A549 (cell line): ENCODE measurements around the gene RHNO1. TPM values are rescaled to one million over a fixed set of nuclear protein-coding genes. Genes with fewer than 3 reads are reported as not detected.

ENCODE experiments used
- ATAC-seq, 2 experiments: fragments of 200-7000 bp in 1 of 2; fragments of >200 bp in 1 of 2; cut with Nextera tagmentation in 1 of 2; cut with Tn5 transposase in 1 of 2; 3 replicates each; pipeline versions ENCODE4 v1.8.0 to v1.9.1; 2018 to 2020; ENCODE audit warnings: mild to moderate bottlenecking in 1 of 2, moderate library complexity in 1 of 2
- CTCF ChIA-PET: fragments of 300-600 bp; sonication (Branson Sonifier 250); formaldehyde crosslinking; extraction: SDS; loops from one replicate; lab custom pipeline; 2021; ENCODE audit warnings: antibody characterized with exemption, inconsistent platforms; lab: Yijun Ruan, JAX
- POLR2A ChIA-PET: fragments of 350-600 bp; formaldehyde crosslinking; extraction: SDS; loops from one replicate; lab custom pipeline; 2021; ENCODE audit warnings: antibody characterized with exemption, inconsistent platforms; lab: Yijun Ruan, JAX
- DNase-seq, 2 experiments: peaks; one replicate each; pipeline versions ENCODE4 v3.0.0 to v3.0.0-alpha.2; 2011 to 2016; ENCODE audit warnings: low read depth in 1 of 2, low spot score in 1 of 2
- FAIRE-seq: peaks from 2 replicates; lab custom pipeline; 2011; peaks lifted over from hg19 to GRCh38; lab: Jason Lieb, UNC
- H3K27ac ChIP-seq, 2 experiments: fragments of >200 bp; sonication (Bioruptor Twin); formaldehyde crosslinking; 3 replicates each; pipeline ENCODE4 v1.5.1; 2016 to 2017
- H3K4me1 ChIP-seq: fragments of >200 bp; sonication (Bioruptor Twin); formaldehyde crosslinking; 3 replicates; pipeline ENCODE4 v1.6.1; 2016
- H3K4me2 ChIP-seq: fragments of >200 bp; sonication (Bioruptor Twin); formaldehyde crosslinking; 3 replicates; pipeline ENCODE4 v1.6.1; 2016
- H3K4me3 ChIP-seq: fragments of >200 bp; sonication (Bioruptor Twin); formaldehyde crosslinking; 3 replicates; pipeline ENCODE4 v1.5.1; 2016
- H3K9me3 ChIP-seq: fragments of >200 bp; sonication (Bioruptor Twin); formaldehyde crosslinking; 3 replicates; pipeline ENCODE4 v1.6.1; 2016
- ATOH8 ChIP-seq: fragments of 250-450 bp; sonication (Bioruptor Pico); IDR thresholded peaks from 2 replicates; pipeline ENCODE4 v1.5.0; 2020; ENCODE audit warnings: low read depth, mild to moderate bottlenecking, moderate library complexity
- BHLHE40 ChIP-seq: IDR thresholded peaks from 2 replicates; pipeline ENCODE4 v1.6.1; 2012; ENCODE audit warnings: low read depth, low read length, inconsistent platforms
- CHD2 ChIP-seq: fragments of 150-350 bp; IDR thresholded peaks from 2 replicates; pipeline ENCODE4 v1.6.1; 2014; ENCODE audit warnings: low read length; ENCODE audit not compliant: partially characterized antibody
- EHF ChIP-seq: fragments of 250-450 bp; sonication (Bioruptor Pico); IDR thresholded peaks from 2 replicates; pipeline ENCODE4 v1.5.0; 2020; ENCODE audit warnings: mild to moderate bottlenecking
- ELK1 ChIP-seq: fragments of 150-350 bp; IDR thresholded peaks from 2 replicates; pipeline ENCODE4 v1.6.1; 2014; ENCODE audit warnings: low read depth, mild to moderate bottlenecking, low read length
- FOSB ChIP-seq: fragments of 250-450 bp; sonication (Bioruptor Pico); IDR thresholded peaks from 2 replicates; pipeline ENCODE4 v1.5.0; 2020; ENCODE audit warnings: mild to moderate bottlenecking, moderate library complexity
- FOSL2 ChIP-seq, 2 experiments: fragments of 450-650 bp in 1 of 2; fragments of >200 bp in 1 of 2; sonication (Bioruptor Twin) in 1 of 2; formaldehyde crosslinking; IDR thresholded peaks; 2 replicates each; pipeline versions ENCODE4 v1.5.0 to v1.6.1; 2016 to 2020; ENCODE audit warnings: mild to moderate bottlenecking in 1 of 2, moderate library complexity in 1 of 2
- HEYL ChIP-seq: fragments of 250-450 bp; sonication (Bioruptor Pico); IDR thresholded peaks from 2 replicates; pipeline ENCODE4 v1.8.0; 2021; ENCODE audit warnings: mild to moderate bottlenecking, moderate library complexity
- HMGXB4 ChIP-seq: fragments of 250-450 bp; sonication (Bioruptor Pico); IDR thresholded peaks from 2 replicates; pipeline ENCODE4 v1.5.0; 2021; ENCODE audit warnings: mild to moderate bottlenecking, moderate library complexity, borderline replicate concordance
- HOXA7 ChIP-seq: fragments of 250-450 bp; sonication (Bioruptor Pico); IDR thresholded peaks from 2 replicates; pipeline ENCODE4 v1.5.0; 2020; ENCODE audit warnings: mild to moderate bottlenecking, moderate library complexity
- JUNB ChIP-seq: fragments of >200 bp; sonication (Bioruptor Twin); formaldehyde crosslinking; IDR thresholded peaks from 2 replicates; pipeline ENCODE4 v1.6.1; 2016
- MAFK ChIP-seq: fragments of 450-650 bp; IDR thresholded peaks from 2 replicates; pipeline ENCODE4 v1.6.1; 2014; ENCODE audit not compliant: partially characterized antibody
- MYC ChIP-seq: IDR thresholded peaks from 2 replicates; pipeline ENCODE4 v1.6.1; 2012; ENCODE audit warnings: mild to moderate bottlenecking, inconsistent platforms, low read length, improper control_type of control experiment, borderline replicate concordance
- RCOR1 ChIP-seq: fragments of 150-350 bp; IDR thresholded peaks from 2 replicates; pipeline ENCODE4 v1.6.1; 2014; ENCODE audit warnings: antibody characterized with exemption, low read length, low read depth
- RFX5 ChIP-seq: fragments of 450-650 bp; IDR thresholded peaks from 2 replicates; pipeline ENCODE4 v1.7.1; 2014; ENCODE audit warnings: antibody characterized with exemption, mild to moderate bottlenecking, moderate library complexity
- RNF2 ChIP-seq: fragments of 200-600 bp; sonication (generic); IDR thresholded peaks from 2 replicates; pipeline ENCODE4 v1.6.1; 2016; ENCODE audit warnings: low read depth, mild to moderate bottlenecking, antibody characterized with exemption, moderate library complexity, borderline replicate concordance
- SMC3 ChIP-seq: fragments of >200 bp; sonication (Bioruptor Twin); formaldehyde crosslinking; IDR thresholded peaks from 3 replicates; pipeline ENCODE4 v1.6.1; 2018; ENCODE audit warnings: inconsistent platforms
- TFCP2L1 ChIP-seq: fragments of 250-450 bp; sonication (Bioruptor Pico); IDR thresholded peaks from 2 replicates; pipeline ENCODE4 v1.5.0; 2021; ENCODE audit warnings: mild to moderate bottlenecking
- WGBS: methylation state at CpG from one replicate; pipeline ENCODE4 v1.1.6; 2017; ENCODE audit errors: missing lambda C conversion rate; 5-methylcytosine and 5-hydroxymethylcytosine counted together
- polyA plus RNA-seq, 4 experiments: library from polyadenylated mRNA; depleted of rRNA in 3 of 4; stranded (reverse); fragments of >200 nt; fragmentation: RNase III in 1 of 4; extraction: RNeasy Plus Mini Kit Qiagen cat#74134 plus additional on column Dnase treatment in 1 of 4; gene quantifications; 2 replicates in 3 of 4; 3 replicates in 1 of 4; pipeline ENCODE4 v1.2.3, GENCODE V29; 2011 to 2017

RHNO1 gene
- polyA plus RNA-seq, 2 of the 4 experiments (the other 2 are of a cell fraction): 35.7 to 85.9 TPM

- no peak for FAIRE-seq
- WGBS: 82% methylated on average over 2 of the region's 2 CpGs
Observed at GRCh38 chr12:2858334-2858733, 18.7 kb upstream of the RHNO1 start.

GRCh38 chr12:2858944-2859421, 18.0 kb upstream of the RHNO1 start:
- 94% methylated on average over 12 of the region's 12 CpGs for WGBS
- CTCF ChIA-PET: interaction anchor here (2.5 kb wide), 1 partner anchor 14 kb away, joined by 13 read pairs; no protein-coding TSS in a partner anchor
- Histone ChIP-seq H3K4me2 (no peak overlapping the region), H3K9me3 (no peaks in the 10 kb centered on the region), H3K4me1 (no peaks in the 10 kb centered on the region), H3K4me3 (no peak overlapping the region), H3K27ac (no peak overlapping the region)
- ATAC-seq (no peak), DNase-seq (no peak), FAIRE-seq (no peak)
- no peak for TF ChIP-seq BHLHE40
- no peak for TF ChIP-seq HMGXB4 (CRISPR knock-in tag)
- no peak for TF ChIP-seq ATOH8 (CRISPR knock-in tag)
- TF ChIP-seq MYC: no peak
- TF ChIP-seq TFCP2L1 (CRISPR knock-in tag): no peak
- no peak for TF ChIP-seq JUNB
- no peak for TF ChIP-seq RFX5
- POLR2A ChIA-PET: no interaction called here

More at GRCh38 chr12:2858334-2858733, 18.7 kb upstream of the RHNO1 start:
- CTCF ChIA-PET: interaction anchor here (0.8 to 2.5 kb wide), 4 partner anchors 13 to 86 kb away, joined by 3 to 13 read pairs (median 4); no protein-coding TSS in a partner anchor
- ATAC-seq (no peak; a peak in 1 of 6 replicates), DNase-seq (no peak)
- no peak overlapping the region for H3K4me2 ChIP-seq
- TF ChIP-seq FOSB: no peak
- TF ChIP-seq JUNB: no peak
- no peak for TF ChIP-seq SMC3
- TF ChIP-seq MAFK: no peak
- no peak for TF ChIP-seq EHF (CRISPR knock-in tag)
- no peaks in the 10 kb centered on the region for H3K4me1 ChIP-seq
- H3K27ac ChIP-seq: no peak overlapping the region
- POLR2A ChIA-PET: no interaction called here
- H3K9me3 ChIP-seq: no peaks in the 10 kb centered on the region
- H3K4me3 ChIP-seq: no peak overlapping the region

GRCh38 chr12:2860170-2860569, 16.9 kb upstream of the RHNO1 start:
- TF ChIP-seq HOXA7 (CRISPR knock-in tag): no peak
- no peak for TF ChIP-seq HEYL (CRISPR knock-in tag)
- no peak for TF ChIP-seq FOSL2 (IDR thresholded peaks at IDR 0.05)
- no peak for TF ChIP-seq FOSL2 (CRISPR knock-in tag; IDR thresholded peaks at IDR 0.05)
- TF ChIP-seq ELK1: no peak
- no peak for TF ChIP-seq CHD2
- TF ChIP-seq RNF2: no peak
- TF ChIP-seq RCOR1: no peak
- DNase-seq (no peak), ATAC-seq (no peak), FAIRE-seq (no peak)
- no peak overlapping the region for H3K4me2 ChIP-seq
- no peak overlapping the region for H3K27ac ChIP-seq
- no peak overlapping the region for H3K4me3 ChIP-seq
- no peaks in the 10 kb centered on the region for H3K9me3 ChIP-seq
- no peaks in the 10 kb centered on the region for H3K4me1 ChIP-seq
- ChIA-PET CTCF (interaction anchor here (1.2 kb wide), 1 partner anchor 25 kb away, joined by 4 read pairs; no protein-coding TSS in a partner anchor), POLR2A (no interaction called here)
